Measurements from ENCODE around the gene VARS1.

Gene VARS1

DNA sequence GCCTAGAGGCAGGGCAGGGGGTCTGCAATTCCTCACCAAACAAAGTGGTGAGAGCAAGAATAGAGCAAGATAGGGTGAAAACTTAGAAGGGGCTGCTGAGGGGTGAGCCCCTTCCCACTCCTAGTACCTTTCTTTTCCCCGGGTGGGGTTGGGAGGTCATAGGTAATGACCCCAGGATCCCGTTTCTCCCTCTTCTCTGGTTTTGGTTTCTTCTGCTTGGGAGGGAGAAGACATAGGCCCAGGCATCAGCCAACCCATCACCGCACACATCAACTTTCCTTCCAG lies 3.5 kb downstream of the VARS1 start:
- DNase-seq: no peak

DNA sequence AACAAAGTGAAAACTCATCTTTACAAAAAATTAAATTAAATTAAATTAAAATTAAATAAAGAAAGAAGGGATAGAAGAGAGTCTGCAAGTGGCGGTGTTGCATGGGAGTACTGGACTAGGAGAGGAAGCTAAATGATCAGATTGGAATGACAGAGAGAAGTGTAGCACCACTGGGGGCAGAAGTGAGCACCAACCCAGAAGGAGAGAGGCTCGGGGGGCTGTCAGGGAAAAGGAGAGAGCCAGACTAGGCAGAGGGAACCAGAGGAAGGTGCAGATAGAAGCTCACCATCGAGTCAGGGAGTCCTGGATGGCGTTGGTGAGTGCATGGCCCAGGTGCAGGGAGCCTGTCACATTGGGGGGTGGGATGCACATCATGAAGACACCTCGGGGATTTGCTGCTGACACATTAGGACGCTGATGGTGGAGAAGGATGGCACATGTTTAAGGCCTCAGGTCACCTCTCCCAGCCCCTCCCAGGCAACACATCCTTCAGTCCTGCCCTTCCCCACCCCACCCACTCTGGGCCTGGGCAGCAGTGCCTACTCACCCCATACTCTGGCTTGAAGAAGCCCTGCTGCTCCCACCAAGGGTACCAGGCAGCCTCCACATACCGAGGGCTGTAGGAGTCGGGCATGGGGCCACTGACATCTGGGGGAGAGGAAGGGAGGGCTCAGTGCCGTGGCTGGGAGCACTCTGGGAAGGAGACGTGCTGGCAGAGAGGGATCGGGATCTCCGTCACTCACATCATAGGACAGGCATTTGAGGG lies 4.0 kb downstream of the VARS1 start:
- no peak for DNase-seq

DNA sequence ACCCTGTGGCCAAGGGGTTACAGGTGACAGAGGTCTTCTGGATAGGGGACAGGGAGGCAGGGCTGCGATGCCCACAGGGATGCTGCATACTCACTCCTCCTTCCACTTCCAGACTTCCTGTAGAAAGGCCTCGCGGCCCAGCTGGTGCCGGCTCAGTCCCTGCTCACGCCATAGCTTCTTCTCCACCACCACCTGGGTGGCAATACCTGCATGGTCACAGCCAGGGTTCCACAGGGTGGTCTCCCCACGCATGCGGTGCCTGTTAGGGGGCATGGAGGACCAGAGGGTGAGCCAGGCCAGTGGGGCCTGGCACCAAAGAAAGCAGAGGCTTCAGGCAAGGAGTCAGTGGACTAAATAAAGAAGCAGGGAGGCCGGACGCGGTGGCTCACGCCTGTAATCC lies 10.1 kb downstream of the VARS1 start:
- no peak for DNase-seq

DNA sequence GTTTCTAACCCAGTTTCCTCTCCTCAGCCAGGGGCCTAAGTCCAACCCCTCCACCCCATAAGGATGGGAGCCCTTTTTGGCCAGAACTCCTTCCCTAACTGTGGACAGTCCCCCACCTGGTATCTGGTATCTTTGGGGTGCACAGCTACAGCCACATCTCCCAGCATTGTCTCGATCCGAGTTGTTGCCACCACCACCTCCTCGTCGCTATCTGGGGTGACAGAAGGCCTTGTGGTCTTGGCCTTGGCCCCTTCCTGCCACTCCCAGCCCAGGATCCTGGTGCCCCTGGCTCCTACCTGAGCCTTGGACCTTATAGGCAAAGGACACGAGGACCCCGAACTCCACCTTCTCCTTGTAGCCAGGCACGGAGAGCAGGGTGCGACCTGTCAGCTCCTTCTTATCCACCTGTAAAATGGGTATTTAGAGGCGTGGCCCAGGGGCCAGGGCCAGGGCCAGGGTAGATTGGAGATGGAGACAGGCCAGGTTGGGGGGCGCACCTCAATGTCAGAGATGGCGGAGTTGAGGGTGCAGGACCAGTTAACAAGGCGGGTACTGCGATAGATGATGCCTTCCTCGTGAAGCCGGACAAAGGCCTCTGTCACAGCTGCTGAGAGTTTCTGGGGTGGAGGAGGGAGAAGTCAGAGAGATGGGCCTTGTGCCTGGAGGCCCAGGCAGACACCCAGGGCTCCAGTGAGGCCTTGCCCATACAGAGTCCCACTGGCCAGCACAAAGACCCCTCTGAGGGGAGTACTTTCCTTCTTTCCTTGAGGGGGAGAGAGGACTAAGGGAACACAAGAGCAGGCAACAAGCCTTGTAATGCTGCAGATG lies 11.2 kb downstream of the VARS1 start:
- DNase-seq: no peak

DNA sequence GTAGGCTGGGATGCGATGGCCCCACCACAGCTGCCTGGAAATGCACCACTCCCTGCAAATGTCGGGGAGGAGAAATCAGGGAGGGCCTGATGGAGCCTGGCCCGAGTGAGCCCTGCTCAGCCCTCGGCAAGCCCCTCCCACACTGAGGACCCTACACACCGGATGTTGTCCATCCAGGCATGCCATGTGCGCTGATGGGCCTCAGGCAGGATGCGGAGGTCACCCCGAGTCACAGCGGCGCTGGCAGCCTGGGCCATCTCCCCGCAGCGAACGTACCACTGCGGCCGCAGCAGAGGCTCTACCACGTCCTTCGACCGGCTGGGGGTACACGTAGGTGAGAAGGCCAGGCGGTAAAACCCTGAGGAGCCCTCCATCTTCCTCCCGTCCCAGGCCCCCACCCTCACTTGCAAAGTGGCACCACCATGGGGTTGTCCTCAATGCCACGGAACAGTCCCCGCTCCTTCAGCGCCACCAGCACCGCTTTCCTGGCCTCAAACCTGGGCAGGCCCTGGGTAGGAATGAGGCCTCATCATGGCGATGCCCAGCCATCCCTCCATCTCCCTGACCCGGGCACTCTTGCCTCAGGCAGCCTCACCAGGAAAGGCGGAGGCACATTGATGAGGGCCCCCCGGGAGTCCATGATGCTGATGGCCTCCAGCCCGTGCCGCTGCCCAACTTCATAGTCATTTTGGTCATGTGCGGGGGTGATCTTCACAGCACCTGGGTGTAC lies 13.3 kb downstream of the VARS1 start:
- DNase-seq: no peak

DNA sequence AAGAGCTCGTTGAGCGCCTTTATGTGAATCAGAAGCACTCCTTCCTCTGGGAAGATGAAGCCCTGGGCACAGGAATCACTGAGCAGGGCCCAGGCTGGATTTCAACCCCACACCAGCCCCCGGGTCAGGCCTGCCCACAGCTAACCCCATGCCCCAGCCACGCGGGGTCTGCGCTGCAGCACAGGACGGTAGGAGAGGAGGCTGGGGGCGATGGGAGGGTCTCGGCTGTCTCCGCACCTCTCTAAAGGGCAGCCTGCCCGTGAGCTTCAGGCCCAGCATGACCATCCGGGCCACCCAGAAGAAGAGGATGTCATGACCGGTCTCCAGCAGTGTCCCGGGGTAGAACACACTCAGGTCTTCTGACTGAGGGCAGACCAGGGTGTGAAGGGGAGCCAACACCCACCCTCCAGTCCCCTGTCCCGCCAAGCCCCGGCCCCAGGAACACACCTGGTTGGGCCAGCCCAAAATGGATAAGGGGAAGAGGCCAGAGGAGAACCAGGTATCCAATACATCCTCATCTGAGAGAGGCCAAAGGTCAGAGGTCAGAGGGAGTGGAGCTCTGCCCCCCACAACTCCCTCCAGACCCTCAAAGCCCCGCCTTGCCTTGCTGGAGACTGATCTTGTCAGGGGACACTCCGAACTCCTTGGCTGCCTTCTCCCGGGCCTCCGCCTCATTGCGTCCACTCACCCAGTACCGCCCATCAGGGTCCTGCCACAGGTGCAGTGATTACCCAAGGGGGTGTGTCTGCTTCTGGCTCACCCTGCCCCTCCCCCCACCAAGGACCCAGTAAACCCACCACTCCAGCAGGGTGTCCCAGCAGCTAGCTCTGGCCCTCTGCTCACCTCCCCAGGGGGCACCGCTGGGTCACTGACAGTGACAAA lies 14.1 kb downstream of the VARS1 start:
- no peak for DNase-seq

DNA sequence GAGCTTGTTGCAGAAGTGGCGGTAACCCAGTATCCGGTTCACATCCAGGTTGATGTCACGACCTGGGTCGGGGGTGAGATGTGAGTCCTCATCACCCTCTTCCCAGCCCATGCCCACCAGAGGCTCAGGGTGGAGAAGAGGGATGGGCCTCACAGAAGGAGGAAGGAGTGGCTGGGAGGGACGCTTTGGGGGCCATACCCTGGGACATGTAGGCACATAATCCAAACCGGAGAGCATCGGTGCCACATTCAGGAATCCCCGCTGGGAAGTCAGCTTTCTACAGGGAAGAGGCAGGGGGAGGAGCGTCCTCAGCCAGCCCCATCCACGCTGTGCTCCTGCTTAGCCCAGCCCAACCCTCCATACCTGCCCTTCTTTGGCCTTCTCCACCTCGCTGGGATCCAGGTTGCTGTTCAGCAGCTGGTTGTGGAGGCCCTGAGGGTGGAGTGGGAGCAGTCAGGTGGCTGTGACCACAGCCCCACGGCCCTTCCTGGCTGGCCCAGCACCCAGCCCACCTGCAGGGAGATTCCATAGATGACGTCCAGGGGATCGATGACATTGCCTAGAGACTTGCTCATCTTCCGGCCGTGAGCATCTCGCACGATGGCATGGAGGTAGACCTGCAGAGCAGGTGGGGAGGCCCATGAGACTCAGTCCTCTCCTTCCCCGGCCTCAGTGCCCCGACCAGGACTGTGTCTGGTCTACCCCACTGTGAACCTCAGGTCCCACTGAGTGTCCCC lies 14.9 kb downstream of the VARS1 start:
- no peak for DNase-seq

DNA sequence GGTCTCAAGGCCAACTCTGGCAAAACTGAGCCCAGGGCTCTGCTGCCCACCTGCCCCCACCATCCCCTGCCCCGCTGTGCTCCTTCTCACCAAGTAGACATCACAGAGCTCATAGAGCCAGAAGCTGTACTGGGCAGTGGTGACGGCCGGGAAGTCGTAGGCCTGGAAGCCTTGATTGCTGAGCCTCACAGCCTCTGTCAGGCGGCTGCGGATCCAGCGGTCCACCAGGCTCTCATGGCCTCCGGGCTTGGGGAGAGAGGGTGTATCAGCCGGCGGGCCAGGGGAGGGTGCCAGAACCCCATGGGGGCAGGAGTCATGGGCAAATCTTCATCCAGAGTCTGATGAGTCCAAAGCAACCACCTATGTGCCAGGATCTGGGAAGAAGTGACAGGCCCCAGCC lies 15.6 kb downstream of the VARS1 start:
- no peak for DNase-seq

DNA sequence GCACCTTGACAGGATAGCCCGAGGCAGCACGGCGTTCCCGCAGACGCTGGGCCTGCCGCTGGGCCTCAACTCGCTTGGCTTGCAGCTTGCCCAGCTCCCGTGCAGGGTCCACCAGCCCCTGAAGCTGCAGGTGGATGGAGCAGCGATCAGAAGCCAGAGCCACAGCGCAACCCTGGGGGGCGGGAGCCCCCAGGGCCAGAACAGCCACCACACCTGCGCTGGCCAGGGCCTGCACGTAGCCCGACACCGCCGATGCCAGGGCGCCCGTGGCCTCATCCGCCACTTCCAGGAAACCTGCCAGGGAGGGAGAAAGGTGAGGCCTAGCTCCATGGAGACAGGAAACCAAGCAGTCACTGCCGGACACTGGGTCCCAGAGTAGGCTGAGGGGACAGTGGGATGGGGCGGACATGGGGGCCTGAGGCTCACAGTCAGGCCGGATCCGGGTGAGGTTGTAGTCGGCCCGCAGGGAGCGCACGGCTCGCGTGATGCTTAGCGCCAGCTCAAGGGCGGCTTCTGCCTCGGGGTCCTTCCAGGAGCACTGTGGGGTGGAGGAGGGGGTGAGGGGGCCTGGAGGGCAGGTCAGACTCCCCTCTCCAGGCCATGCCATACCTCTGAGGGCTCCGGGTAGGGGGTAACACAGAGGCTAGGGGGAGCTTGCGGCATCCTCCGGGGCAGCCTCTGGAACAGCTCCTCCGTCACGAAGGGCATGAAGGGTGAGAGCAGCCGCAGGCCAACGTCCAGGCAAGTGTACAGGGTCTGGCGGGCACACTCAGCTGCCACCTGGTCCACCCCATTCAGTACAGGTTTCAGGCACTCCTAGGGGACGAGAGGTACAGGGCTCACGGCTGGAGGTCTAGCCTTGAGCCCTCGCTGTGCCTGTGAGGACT lies 16.3 kb downstream of the VARS1 start:
- DNase-seq: no peak

DNA sequence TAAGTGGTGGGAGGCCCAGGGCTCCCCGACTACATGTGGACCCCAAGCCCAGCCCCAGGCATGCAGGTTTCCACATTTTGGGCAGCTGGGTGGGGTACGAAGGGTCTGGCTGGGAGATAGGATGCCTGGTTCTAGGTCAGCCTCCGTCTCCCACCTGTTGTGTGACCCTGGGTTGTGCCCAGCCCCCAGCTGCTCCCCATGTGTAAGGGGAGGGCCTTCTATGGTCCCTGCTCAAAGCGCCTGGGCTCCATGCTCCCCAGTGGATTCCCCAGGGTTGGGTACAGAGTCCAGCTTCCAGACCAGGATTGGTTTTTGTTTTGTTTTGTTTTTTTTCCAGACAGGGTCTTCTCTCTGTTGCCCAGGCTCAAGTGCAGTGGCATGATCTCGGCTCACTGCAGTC lies 17.4 kb downstream of the VARS1 start:
- DNase-seq: no peak

DNA sequence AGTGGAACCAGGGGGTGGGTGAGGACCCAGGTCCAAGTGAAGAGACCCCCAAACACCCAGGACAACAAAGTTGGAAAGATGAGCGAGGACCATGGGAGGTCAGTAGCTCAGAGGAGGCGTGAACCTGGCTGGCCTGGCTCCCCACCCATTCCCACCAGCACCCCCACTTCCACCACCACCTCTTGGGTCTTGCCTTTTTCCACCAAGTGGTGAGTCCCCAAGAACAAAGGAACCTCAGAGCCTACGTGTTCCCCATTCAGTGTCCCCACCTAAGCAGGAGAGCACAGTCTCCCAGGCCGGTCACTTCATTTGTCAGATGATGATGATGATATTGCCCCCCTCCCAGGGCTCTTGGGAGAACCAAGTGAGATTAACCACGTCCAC lies 17.9 kb downstream of the VARS1 start:
- no peak for DNase-seq

DNA sequence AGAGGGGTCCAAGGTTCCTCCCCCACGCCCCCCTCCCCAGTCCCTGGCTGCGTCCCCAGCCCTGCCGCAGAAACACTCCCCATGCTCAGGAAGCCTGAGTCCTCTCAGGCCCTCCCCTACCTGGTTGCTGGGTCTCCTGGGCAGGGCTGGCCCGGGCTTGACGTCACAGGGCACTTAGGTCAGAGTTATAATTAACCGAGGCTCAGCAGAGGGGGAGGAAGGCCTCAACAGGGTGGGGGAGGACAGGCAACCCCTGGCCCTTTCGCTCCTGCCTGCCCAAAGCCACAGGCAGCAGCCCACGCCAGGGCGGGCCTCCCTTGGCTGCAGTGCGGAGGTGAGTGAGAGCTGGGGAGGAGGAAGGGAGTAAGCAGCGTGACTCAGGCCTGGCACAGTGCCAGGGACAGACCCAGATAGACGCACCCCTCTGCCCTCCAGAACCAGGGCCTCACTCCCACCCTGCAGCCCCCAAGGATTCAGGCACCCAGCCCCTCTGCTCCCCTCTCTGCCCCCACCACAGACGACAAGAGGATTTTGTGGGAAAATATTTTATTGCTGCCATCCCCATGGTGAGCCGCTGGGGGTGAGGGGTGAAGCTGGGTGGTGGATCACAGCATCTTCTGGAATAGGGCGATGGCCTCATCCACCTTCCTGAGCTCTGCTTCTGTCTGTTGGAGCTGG lies 18.4 kb downstream of the VARS1 start, which contains the start of gene VWA7:
Gene VWA7, minus strand, starts transcription at position 340 of the 678 bp plus-strand sequence. CDS start 549 bp downstream, outside the sequence.
- peak; percentile 83 for DNase-seq

DNA sequence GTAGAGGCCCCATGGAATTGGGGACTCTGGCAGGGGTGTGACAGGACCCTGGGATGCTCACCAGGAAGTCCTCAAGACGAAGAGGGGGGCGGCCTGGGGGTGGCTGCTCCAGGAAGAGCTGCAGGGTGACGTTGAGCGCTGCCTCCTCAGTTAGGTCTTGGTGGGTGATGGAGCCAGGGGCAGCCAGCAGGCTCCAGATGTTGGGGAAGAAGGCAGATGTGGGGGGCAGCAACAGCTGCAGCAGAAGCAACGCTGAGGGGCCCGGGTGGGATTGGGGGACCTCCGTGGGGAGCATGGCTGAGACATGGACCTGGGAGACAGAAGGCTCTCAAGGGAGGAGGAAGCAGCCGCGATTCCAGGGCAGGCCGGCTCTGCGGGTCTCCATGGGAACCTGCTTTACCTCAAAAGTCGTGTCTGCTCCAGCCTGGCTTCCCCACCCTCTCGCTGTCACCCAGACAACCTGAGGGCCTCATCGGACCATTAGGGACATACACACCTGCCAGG lies 19.0 kb downstream of the VARS1 start:
- DNase-seq: no peak

DNA sequence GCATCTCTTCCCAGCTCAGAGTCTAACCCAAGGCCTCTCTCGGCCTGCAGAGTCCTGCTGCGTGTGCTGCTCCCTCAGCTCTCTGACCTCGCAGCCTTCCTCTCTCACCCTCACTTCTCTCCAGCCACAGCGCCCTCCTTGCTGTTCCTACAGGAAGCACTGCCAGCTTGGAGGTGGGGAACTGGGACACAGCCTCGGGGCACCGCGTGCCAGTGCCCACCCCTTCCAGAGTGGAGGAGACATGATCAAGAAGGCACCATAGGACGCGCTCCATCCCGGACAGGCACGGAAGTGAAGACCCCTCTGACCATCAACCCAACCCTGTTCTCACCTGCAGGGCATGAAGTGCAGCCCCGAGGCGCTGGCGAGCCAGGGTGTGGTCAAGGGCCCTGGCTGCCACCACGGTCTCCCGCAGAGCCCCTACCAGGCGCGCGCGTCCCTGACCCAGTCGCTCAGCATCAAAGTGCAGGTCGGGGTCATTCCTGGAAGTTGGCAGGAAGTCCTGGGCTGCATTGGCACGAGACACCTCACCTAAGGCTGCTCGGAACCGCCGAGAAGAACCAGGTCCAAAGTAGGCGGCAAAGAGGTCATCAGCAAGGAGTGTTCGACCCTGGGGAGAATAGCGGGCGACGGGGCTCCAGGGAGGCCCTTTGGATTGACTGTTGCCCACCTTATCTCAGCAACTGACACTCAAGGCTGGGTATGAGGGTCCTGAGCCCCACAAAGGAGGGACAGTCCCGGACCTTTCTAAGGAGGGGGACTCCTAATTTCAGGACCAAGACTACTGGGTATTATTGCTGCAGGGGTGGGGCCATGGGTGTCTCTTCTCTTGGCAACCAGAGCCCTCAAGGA lies 19.7 kb downstream of the VARS1 start:
- DNase-seq: no peak

DNA sequence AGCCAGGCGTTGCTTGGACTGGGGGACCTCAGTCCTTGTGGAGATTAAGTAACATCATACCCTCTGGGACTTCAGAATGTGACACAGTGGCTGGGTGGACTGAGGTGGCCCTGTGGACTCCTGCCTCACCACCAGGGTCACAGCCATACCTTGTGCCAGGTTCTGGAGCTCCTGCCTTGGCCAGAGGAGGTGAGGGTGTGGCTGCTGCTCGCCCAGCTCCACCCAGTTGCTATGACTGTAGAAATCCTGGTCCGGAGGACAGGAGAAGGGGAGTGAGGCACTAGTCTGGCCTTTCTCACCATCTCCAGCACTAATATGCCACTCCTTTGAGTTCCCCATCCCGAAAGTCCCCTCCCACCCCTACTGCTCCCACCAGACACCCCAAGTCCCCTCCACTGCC lies 20.4 kb downstream of the VARS1 start:
- no peak for DNase-seq

DNA sequence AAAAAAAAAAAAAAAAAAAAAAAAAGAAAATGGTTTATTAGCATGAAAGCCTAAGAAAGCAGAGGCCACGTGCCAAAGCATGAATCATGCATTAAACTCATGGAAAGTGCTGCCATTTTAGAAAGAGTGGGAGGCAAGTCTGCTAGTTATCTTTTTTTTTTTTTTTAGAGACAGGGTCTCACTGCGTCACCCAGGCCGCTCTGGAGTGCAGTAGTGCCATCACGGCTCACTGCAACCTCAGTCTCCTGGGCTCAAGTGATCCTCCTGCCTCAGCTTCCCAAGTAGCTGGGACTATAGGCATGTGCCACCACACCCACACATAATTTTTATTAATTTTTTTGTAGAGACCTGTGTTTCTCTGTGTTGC lies 23.6 kb downstream of the VARS1 start:
- no peak for DNase-seq

DNA sequence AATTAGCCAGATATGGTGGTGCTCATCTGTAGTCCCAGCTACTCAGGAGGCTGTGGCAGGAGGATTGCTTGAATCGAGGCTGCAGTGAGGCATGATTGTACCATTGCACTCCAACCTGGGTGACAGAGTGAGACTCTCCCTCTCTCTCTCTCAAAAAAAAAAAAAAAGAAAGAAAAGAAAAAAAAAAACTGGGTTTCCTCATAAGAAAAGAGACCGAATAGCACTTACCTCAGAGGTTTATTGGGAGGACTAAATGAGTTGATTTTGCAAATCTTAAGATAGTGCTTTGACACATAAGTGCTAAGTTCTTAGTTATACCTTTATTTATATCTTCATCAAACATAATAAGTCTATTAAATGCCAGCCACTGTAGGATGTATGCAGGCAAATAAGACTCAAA lies 24.7 kb downstream of the VARS1 start:
- no peak for DNase-seq

DNA sequence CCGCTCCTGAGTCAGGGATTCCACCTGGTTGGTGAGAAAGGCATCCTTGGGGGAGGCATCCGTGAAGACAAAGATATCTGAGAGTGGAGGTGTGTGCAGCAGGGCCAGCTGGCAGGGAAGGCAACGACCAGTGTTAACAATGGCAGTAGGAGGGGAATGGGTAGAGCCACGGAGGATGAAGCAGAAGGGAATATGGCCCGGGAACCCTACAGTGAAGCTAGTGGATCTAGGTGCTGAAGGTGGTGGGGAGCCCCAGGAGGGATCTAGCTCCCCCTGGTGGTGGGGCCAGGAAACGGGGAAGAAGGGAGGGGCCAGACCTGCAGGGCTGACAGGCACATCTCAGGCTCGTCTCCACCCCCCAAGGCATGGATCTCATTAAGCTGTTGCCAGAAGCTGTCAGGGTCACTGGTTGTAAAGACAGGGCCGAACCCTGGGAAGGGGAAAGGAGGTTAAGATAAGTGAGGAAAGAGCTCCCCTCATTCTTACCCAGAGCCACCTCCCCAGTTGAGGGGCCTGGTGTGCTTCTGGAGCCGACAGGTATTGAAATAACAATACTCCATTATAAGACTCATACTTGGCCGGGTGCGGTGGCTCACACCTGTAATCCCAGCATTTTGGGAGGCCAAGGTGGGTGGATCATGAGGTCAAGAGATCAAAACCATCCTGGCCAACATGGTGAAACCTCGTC lies 25.7 kb downstream of the VARS1 start:
- DNase-seq: peak; percentile 81
